AG10803 (cell line): Measurements from ENCODE around the gene C2CD3.

Experiments
- DNase-seq: peaks from one replicate; pipeline ENCODE4 v3.0.0; 2010; ENCODE audit warnings: low read depth
- H3K4me3 ChIP-seq: 2 replicates; pipeline ENCODE4 v1.5.1; 2011; ENCODE audit warnings: mild to moderate bottlenecking, low read length, control low read depth
- CTCF ChIP-seq: conservative IDR thresholded peaks from 2 replicates; pipeline ENCODE4 v1.5.1; 2011; ENCODE audit warnings: mild to moderate bottlenecking, low read length, control low read depth, inconsistent platforms

The C2CD3 gene

GRCh38 chr11:74035264-74035663 lies 135.5 kb downstream of the C2CD3 start:
- no peak for TF ChIP-seq CTCF
- no peak overlapping the region for H3K4me3 ChIP-seq
- no peak for DNase-seq

- no peak for DNase-seq
- no peak overlapping the region for H3K4me3 ChIP-seq
- TF ChIP-seq CTCF, result no peak
These were observed 137.8 kb downstream of the C2CD3 start for GRCh38 chr11:74033046-74033445.

GRCh38 chr11:74030723-74031676 lies 139.8 kb downstream of the C2CD3 start:
- TF ChIP-seq CTCF, result no peak
- no peak for DNase-seq
- no peak overlapping the region for H3K4me3 ChIP-seq

GRCh38 chr11:74025467-74026166 lies 145.2 kb downstream of the C2CD3 start:
- TF ChIP-seq CTCF, result no peak
- DNase-seq, result peak; percentile 33
- no peak overlapping the region for H3K4me3 ChIP-seq

- no peak overlapping the region for H3K4me3 ChIP-seq
- DNase-seq, result peak; percentile 88
- TF ChIP-seq CTCF, result no peak
These were observed 146.4 kb downstream of the C2CD3 start for GRCh38 chr11:74024261-74025029.

GRCh38 chr11:74023276-74023675 lies 147.5 kb downstream of the C2CD3 start:
- no peak for TF ChIP-seq CTCF
- H3K4me3 ChIP-seq, result no peak overlapping the region
- DNase-seq, result no peak
